Ovary (tissue), 3 donors: ENCODE data around the gene CDC42EP5.

Source experiments
- CTCF ChIP-seq, 3 donors: fragments of 450-650 bp in 2 of 3; fragments of 200-600 bp in 1 of 3; IDR thresholded peaks; one replicate each; pipeline versions ENCODE4 v1.5.1 to v1.8.0; 2016 to 2022; ENCODE audit warnings: antibody characterized with exemption in 3 of 3, mild to moderate bottlenecking in 1 of 3
- EP300 ChIP-seq: sonication (generic); formaldehyde crosslinking; IDR thresholded peaks from one replicate; pipeline ENCODE4 v1.6.1; 2017; ENCODE audit warnings: antibody characterized with exemption
- POLR2A ChIP-seq: fragments of 450-650 bp; IDR thresholded peaks from one replicate; pipeline ENCODE4 v1.6.1; 2017; ENCODE audit warnings: antibody characterized with exemption, mild to moderate bottlenecking, moderate library complexity
- donor health status: DM: no; HTN: no; CAD: no.

- TF ChIP-seq EP300: no peak
- no peak for TF ChIP-seq CTCF (IDR thresholded peaks at IDR 0.05)
- TF ChIP-seq POLR2A: no peak
Measured at GRCh38 chr19:54460230-54461005, 12.7 kb downstream of the CDC42EP5 start.
